ENCODE data around the gene CRTAC1. TPM values are rescaled to one million over a fixed set of nuclear protein-coding genes. Genes with fewer than 3 reads are reported as not detected.

CRTAC1 gene
- total RNA-seq, 1 donor from 2014 or later, result 0.63 TPM

DNA sequence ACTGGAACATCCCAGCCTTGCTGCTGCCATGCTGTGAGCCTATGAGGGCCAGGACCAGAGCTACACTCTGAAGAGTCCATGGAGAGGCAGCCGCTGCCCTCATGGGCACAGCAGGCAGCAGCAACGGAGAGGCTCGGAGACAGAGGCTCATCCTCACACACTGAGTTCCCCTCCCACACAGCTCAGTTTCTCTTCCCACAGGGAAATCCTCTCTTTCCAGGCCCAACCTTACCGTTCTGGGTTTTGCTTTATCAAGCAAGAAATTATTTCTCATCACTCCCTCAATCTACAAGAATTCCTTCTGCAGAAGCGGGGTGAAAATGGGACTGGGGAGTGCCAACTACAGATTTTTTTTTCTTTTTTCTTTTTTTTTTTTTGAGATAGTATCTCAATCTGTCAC, 144.1 kb downstream of the CRTAC1 start:
- H3K4me1 Mint-ChIP-seq, result peaks cover 13% of the 10 kb centered on the region
- H3K27me3 Mint-ChIP-seq (ENCODE audit: low read depth), result peaks cover 22% of the 10 kb centered on the region
- no peak overlapping the region for H3K4me3 Mint-ChIP-seq
- DNase-seq (ENCODE audit: low spot score in 2 of 2, unreplicated experiment in 2 of 2), result no peak
- no peaks in the 10 kb centered on the region for H3K36me3 Mint-ChIP-seq
- no peaks in the 10 kb centered on the region for H3K9me3 Mint-ChIP-seq
- H3K27ac Mint-ChIP-seq, result no peak overlapping the region
- TF ChIP-seq, protein P1, sequence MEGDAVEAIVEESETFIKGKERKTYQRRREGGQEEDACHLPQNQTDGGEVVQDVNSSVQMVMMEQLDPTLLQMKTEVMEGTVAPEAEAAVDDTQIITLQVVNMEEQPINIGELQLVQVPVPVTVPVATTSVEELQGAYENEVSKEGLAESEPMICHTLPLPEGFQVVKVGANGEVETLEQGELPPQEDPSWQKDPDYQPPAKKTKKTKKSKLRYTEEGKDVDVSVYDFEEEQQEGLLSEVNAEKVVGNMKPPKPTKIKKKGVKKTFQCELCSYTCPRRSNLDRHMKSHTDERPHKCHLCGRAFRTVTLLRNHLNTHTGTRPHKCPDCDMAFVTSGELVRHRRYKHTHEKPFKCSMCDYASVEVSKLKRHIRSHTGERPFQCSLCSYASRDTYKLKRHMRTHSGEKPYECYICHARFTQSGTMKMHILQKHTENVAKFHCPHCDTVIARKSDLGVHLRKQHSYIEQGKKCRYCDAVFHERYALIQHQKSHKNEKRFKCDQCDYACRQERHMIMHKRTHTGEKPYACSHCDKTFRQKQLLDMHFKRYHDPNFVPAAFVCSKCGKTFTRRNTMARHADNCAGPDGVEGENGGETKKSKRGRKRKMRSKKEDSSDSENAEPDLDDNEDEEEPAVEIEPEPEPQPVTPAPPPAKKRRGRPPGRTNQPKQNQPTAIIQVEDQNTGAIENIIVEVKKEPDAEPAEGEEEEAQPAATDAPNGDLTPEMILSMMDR (IDR thresholded peaks at IDR 0.05; ENCODE audit: unreplicated experiment), result no peak

DNA sequence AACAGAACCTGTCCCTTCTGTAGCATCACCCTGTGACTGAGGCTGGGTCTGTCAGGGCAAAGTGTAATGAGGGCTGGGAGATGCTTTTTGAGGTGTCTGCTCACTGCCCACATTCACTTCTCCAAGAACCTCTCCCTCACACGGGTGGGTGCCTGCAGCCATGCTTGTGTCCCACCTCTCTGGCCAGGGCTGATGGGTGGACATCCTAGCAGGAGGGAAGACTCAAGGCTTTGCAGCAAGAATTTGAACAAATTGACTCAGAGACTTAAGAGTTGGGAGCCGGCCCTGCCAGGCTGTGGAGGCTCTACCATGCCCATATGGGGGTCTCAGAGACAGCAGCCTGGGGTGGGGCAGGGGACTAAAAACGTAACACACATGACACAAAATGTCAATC, 147.3 kb downstream of the CRTAC1 start:
- no peaks in the 10 kb centered on the region for H3K9me3 Mint-ChIP-seq
- TF ChIP-seq, protein P1 (IDR thresholded peaks at IDR 0.05; ENCODE audit: unreplicated experiment), result no peak
- peaks cover 35% of the 10 kb centered on the region for H3K27me3 Mint-ChIP-seq (ENCODE audit: low read depth)
- no peak overlapping the region for H3K27ac Mint-ChIP-seq
- DNase-seq (ENCODE audit: low spot score in 2 of 2, unreplicated experiment in 2 of 2), result no peak
- no peaks in the 10 kb centered on the region for H3K36me3 Mint-ChIP-seq
- no peaks in the 10 kb centered on the region for H3K4me1 Mint-ChIP-seq
- no peak overlapping the region for H3K4me3 Mint-ChIP-seq

DNA sequence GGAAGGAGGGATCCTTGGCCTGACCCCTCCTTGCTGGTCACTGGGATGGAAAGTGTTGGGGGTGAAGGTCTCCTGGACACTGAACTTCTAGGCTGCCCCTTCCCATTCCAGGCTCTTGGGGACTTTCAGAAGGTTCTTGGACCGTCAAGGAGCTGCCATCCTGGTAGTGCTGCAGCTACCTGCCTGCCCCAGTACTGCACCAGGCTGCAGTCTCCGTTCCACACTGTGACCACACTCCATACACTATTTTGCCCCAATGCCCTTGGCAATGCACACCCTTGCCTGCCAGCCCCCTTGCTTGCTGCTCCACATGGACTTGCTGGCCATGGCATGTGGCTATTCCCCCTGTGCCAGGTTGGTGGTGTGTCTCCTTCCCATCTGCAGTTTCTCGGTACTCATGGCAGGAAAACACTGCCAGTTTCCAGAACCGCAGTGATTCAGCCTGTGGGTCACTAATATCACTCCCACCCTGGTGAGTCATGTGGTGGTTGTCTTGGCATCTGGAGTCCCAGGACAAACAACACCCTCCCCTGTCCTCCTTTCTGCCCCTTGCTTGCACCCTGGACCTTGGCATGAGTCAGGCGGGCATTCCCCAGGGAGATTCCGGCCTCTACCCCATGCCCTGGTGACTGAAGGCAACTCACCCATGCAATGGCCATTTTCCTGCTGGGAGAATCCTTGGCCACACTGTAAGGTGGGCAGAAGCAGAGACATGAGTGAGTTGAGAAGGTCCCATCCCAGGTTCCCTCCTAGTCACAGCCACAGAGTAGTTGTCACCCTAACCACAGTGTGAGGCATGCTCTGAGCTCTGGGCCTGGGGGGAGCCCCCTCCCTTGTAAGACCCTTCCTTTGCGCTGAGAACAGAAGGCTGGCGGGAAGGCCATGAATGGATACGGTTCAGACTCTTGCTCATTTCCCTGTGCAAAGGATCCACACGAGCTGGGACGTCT, 148.0 kb downstream of the CRTAC1 start:
- Mint-ChIP-seq H3K4me3 (no peak overlapping the region), H3K27me3 (ENCODE audit: low read depth) (peaks cover 41% of the 10 kb centered on the region), H3K36me3 (no peaks in the 10 kb centered on the region), H3K27ac (no peak overlapping the region), H3K9me3 (no peaks in the 10 kb centered on the region), H3K4me1 (no peaks in the 10 kb centered on the region)
- TF ChIP-seq, protein P1 (IDR thresholded peaks at IDR 0.05; ENCODE audit: unreplicated experiment), result no peak
- no peak for DNase-seq (ENCODE audit: low spot score in 2 of 2, unreplicated experiment in 2 of 2)

DNA sequence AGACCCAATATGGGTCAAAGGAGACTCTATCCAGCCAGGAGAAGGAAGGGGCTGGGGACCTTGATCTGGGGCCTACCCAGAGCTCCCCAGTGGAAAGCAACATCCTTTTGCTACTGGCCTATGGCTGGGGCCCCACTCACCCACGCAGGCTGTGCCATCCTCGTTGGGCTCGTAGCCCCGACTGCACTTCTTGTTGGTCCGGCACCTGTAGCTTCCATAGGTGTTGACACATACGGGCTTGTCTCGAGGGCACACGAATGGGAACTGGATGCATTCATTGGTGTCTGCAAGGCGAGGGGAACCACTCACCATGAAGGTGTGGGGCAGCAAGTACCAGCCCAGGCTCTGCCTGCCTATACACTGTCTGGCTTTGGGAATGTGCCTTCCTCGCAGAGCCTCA, 150.3 kb downstream of the CRTAC1 start:
- no peak for DNase-seq (ENCODE audit: low spot score in 2 of 2, unreplicated experiment in 2 of 2)
- no peak overlapping the region for H3K4me3 Mint-ChIP-seq
- no peaks in the 10 kb centered on the region for H3K4me1 Mint-ChIP-seq
- peaks cover 52% of the 10 kb centered on the region for H3K27me3 Mint-ChIP-seq (ENCODE audit: low read depth)
- TF ChIP-seq, protein P1 (IDR thresholded peaks at IDR 0.05; ENCODE audit: unreplicated experiment), result no peak
- H3K9me3 Mint-ChIP-seq, result no peaks in the 10 kb centered on the region
- no peaks in the 10 kb centered on the region for H3K36me3 Mint-ChIP-seq
- H3K27ac Mint-ChIP-seq, result no peak overlapping the region

DNA sequence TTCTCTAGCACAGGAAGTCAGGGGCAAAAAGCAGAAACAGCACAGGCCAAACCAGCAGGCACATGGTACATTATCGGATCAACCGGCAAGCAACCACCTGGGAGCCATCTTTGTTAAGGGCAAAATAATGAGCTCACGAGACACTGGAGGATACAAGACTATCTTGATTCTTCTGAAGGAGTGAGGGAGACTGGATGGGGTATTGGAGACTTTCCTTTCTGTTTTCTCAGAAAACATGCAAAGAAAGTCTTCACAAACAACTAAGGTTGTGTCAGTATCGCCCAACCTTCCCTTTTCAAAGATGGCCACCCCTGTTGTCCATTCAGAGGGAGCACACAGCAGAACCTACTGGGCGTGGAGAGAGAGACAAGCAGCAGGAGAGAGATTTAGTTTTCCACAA, 151.2 kb downstream of the CRTAC1 start:
- Mint-ChIP-seq H3K4me1 (no peaks in the 10 kb centered on the region), H3K27me3 (ENCODE audit: low read depth) (peaks cover 60% of the 10 kb centered on the region), H3K27ac (no peak overlapping the region), H3K36me3 (no peaks in the 10 kb centered on the region), H3K4me3 (no peak overlapping the region), H3K9me3 (no peaks in the 10 kb centered on the region)
- TF ChIP-seq, protein P1 (IDR thresholded peaks at IDR 0.05; ENCODE audit: unreplicated experiment), result no peak
- DNase-seq (ENCODE audit: low spot score in 2 of 2, unreplicated experiment in 2 of 2), result no peak
